ENCODE data around the gene SETD3.
A peak's percentile ranks its signal among the peaks of the same experiment; 100 is the strongest.

SETD3 gene

GRCh38 chr14:99389174-99389826, 91.4 kb downstream of the SETD3 start:
- no peak overlapping the region for H3K9ac ChIP-seq
- no peaks in the 10 kb centered on the region for H3K27me3 ChIP-seq (ENCODE audit: insufficient read depth, low read depth)
- no peak overlapping the region for H3K4me3 ChIP-seq (IDR thresholded peaks at IDR 0.05; ENCODE audit: insufficient read depth, low read depth, low read length)
- H3K36me3 ChIP-seq (ENCODE audit: insufficient read depth): no peaks in the 10 kb centered on the region
- no peak overlapping the region for H2AFZ ChIP-seq (ENCODE audit: low read depth)
- no peaks in the 10 kb centered on the region for H3K79me2 ChIP-seq (ENCODE audit: insufficient read depth, low read depth)
- TF ChIP-seq CTCF (conservative IDR thresholded peaks at IDR 0.05; ENCODE audit: low read depth, low read length): peak; percentile 23; the same call in 1 of the 2 replicates
- H4K20me1 ChIP-seq (ENCODE audit: insufficient read depth): no peaks in the 10 kb centered on the region
- no peak overlapping the region for H3K27ac ChIP-seq
- no peak overlapping the region for H3K4me2 ChIP-seq
- no peaks in the 10 kb centered on the region for H3K4me1 ChIP-seq (ENCODE audit: low read depth, poor library complexity, severe bottlenecking)

- no peak overlapping the region for H3K4me3 ChIP-seq (IDR thresholded peaks at IDR 0.05; ENCODE audit: insufficient read depth, low read depth, low read length)
- no peak for TF ChIP-seq CTCF (conservative IDR thresholded peaks at IDR 0.05; ENCODE audit: low read depth, low read length)
- H3K4me2 ChIP-seq: no peak overlapping the region
- no peaks in the 10 kb centered on the region for H3K4me1 ChIP-seq (ENCODE audit: low read depth, poor library complexity, severe bottlenecking)
- H3K27me3 ChIP-seq (ENCODE audit: insufficient read depth, low read depth): no peaks in the 10 kb centered on the region
- no peak overlapping the region for H3K9ac ChIP-seq
- H3K79me2 ChIP-seq (ENCODE audit: insufficient read depth, low read depth): no peaks in the 10 kb centered on the region
- H3K27ac ChIP-seq: no peak overlapping the region
- H2AFZ ChIP-seq (ENCODE audit: low read depth): no peak overlapping the region
- H4K20me1 ChIP-seq (ENCODE audit: insufficient read depth): no peaks in the 10 kb centered on the region
- H3K36me3 ChIP-seq (ENCODE audit: insufficient read depth): no peaks in the 10 kb centered on the region
Measured at GRCh38 chr14:99388286-99388685, 92.4 kb downstream of the SETD3 start.

DNA sequence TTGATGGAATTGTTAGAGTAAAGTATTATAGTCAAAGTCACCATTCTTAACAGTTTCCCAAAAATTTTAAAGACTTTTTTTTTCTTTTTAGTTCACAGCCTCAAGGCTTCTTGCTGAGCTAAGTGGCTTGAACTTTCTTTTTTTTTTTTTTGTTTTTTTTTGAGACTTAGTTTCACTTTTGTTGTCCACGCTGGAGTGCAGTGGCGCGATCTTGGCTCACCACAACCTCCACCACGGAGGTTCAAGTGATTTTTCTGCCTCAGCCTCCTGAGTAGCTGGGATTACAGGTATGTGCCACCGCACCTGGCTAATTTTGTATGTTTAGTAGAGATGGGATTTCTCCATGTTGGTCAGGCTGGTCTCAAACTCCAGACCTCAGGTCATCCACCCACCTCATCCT, 92.8 kb downstream of the SETD3 start:
- TF ChIP-seq CTCF (conservative IDR thresholded peaks at IDR 0.05; ENCODE audit: low read depth, low read length): no peak
- Histone ChIP-seq H3K4me1 (ENCODE audit: low read depth, poor library complexity, severe bottlenecking) (no peaks in the 10 kb centered on the region), H3K79me2 (ENCODE audit: insufficient read depth, low read depth) (no peaks in the 10 kb centered on the region), H3K4me3 (IDR thresholded peaks at IDR 0.05; ENCODE audit: insufficient read depth, low read depth, low read length) (no peak overlapping the region), H3K4me2 (no peak overlapping the region), H3K9ac (no peak overlapping the region), H3K27ac (no peak overlapping the region), H2AFZ (ENCODE audit: low read depth) (no peak overlapping the region), H3K36me3 (ENCODE audit: insufficient read depth) (no peaks in the 10 kb centered on the region), H4K20me1 (ENCODE audit: insufficient read depth) (no peaks in the 10 kb centered on the region), H3K27me3 (ENCODE audit: insufficient read depth, low read depth) (no peaks in the 10 kb centered on the region)

DNA sequence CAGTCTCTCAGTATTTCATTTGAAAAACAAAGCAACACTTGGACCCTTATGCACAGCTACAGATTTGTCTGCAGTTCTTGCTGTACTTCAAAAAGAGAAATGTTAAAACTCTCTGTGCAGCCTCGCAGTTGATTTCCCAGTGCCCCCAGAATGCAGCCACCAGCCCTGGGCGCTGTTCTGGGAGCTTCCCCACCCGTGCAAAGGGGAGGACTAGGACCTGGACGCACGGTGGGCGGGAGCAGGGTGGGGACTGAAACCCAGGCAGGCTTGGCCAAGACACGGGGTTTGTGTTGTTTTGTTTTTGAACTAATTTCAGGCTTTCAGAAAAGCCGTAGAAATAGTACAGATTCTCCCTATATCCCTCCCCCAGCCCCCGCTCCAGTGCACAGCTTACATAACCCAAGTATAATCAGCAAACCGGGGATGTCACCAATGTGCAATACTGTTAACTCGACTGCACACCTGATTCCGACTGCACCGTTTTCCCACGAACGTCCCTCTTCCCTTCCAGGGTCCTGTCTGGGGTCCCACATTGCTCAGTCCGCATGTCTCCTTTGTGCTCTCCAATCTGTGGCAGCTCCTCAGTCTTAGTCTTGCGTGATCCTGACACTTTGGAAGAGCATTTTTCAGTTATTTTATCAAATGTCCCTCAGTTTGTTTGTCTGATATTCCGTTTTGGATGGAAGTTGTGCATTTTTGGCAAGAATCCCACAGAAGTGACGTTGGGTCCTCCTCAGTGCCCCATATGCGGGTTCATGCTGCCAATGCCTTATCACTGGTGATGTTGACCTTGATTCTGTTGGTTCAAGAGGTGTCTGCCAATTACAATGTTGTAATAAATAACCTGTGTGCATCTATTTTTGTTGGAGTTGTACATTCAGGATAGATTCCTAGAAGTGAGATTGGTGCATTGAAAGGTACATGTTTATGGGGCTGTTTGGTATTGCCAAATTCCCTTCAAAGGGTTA, 95.9 kb downstream of the SETD3 start:
- no peaks in the 10 kb centered on the region for H3K79me2 ChIP-seq (ENCODE audit: insufficient read depth, low read depth)
- no peak overlapping the region for H3K27ac ChIP-seq
- TF ChIP-seq CTCF (conservative IDR thresholded peaks at IDR 0.05; ENCODE audit: low read depth, low read length): no peak
- no peak overlapping the region for H3K4me3 ChIP-seq (IDR thresholded peaks at IDR 0.05; ENCODE audit: insufficient read depth, low read depth, low read length)
- no peaks in the 10 kb centered on the region for H4K20me1 ChIP-seq (ENCODE audit: insufficient read depth)
- no peak overlapping the region for H3K4me2 ChIP-seq
- H2AFZ ChIP-seq (ENCODE audit: low read depth): no peak overlapping the region
- no peak overlapping the region for H3K9ac ChIP-seq
- H3K4me1 ChIP-seq (ENCODE audit: low read depth, poor library complexity, severe bottlenecking): no peaks in the 10 kb centered on the region
- no peaks in the 10 kb centered on the region for H3K27me3 ChIP-seq (ENCODE audit: insufficient read depth, low read depth)
- no peaks in the 10 kb centered on the region for H3K36me3 ChIP-seq (ENCODE audit: insufficient read depth)

Measured in KMS-11 (cell line).